H9 (cell line): ENCODE measurements around the gene ADSS1. TPM values are rescaled to one million over a fixed set of nuclear protein-coding genes. Genes with fewer than 3 reads are reported as not detected.

ENCODE experiments used
- DNase-seq: peaks from one replicate; pipeline ENCODE4 v3.0.0-alpha.2; 2017
- H2AFZ ChIP-seq: one replicate; pipeline ENCODE4 v1.6.1; 2013; ENCODE audit warnings: mild to moderate bottlenecking, low read length, control low read depth, moderate library complexity
- H2AK5ac ChIP-seq: 2 replicates; pipeline ENCODE4 v1.6.1; 2013; ENCODE audit warnings: low read length, control low read depth, mixed read lengths; ENCODE audit not compliant: insufficient read length
- H2BK120ac ChIP-seq: one replicate; pipeline ENCODE4 v1.6.1; 2013; ENCODE audit warnings: low read depth, mild to moderate bottlenecking, low read length, control low read depth, inconsistent platforms; ENCODE audit not compliant: poor library complexity, severe bottlenecking
- H2BK12ac ChIP-seq: 2 replicates; pipeline ENCODE4 v1.6.1; 2013; ENCODE audit warnings: low read length, control low read depth, mixed read lengths, low read depth; ENCODE audit not compliant: insufficient read length
- H2BK15ac ChIP-seq: 2 replicates; pipeline ENCODE4 v1.6.1; 2013; ENCODE audit warnings: low read depth, low read length, control low read depth
- H2BK20ac ChIP-seq: one replicate; pipeline ENCODE4 v1.6.1; 2013; ENCODE audit warnings: low read depth, mild to moderate bottlenecking, low read length, control low read depth, inconsistent platforms; ENCODE audit not compliant: poor library complexity, severe bottlenecking
- H2BK5ac ChIP-seq: 2 replicates; pipeline ENCODE4 v1.6.1; 2013; ENCODE audit warnings: low read length, control low read depth, mixed read lengths; ENCODE audit not compliant: insufficient read length
- H3K14ac ChIP-seq: 2 replicates; pipeline ENCODE4 v1.6.1; 2013; ENCODE audit warnings: low read length, control low read depth; ENCODE audit not compliant: insufficient read depth
- H3K18ac ChIP-seq: 2 replicates; pipeline ENCODE4 v1.6.1; 2013; ENCODE audit warnings: low read depth, mild to moderate bottlenecking, mixed read lengths, low read length, control low read depth; ENCODE audit not compliant: insufficient read length
- H3K23ac ChIP-seq: 2 replicates; pipeline ENCODE4 v1.6.1; 2013; ENCODE audit warnings: low read length, control low read depth, mixed read lengths, low read depth; ENCODE audit not compliant: insufficient read length
- H3K23me2 ChIP-seq: 2 replicates; pipeline ENCODE4 v1.6.1; 2013; ENCODE audit warnings: low read depth, mild to moderate bottlenecking, mixed read lengths, low read length, control low read depth; ENCODE audit not compliant: insufficient read length, poor library complexity, severe bottlenecking
- H3K27ac ChIP-seq: 2 replicates; pipeline ENCODE4 v1.5.1; 2013; ENCODE audit warnings: low read length, control low read depth, mixed read lengths, low read depth; ENCODE audit not compliant: insufficient read length
- H3K27me3 ChIP-seq: 2 replicates; pipeline ENCODE4 v1.6.1; 2013; ENCODE audit warnings: low read length, control low read depth, inconsistent platforms; ENCODE audit not compliant: insufficient read depth
- H3K4ac ChIP-seq: 2 replicates; pipeline ENCODE4 v1.6.1; 2013; ENCODE audit warnings: low read depth, mild to moderate bottlenecking, control low read depth, inconsistent platforms, low read length, moderate library complexity
- H3K4me1 ChIP-seq: 2 replicates; pipeline ENCODE4 v1.6.1; 2013; ENCODE audit warnings: low read length, control low read depth, inconsistent platforms; ENCODE audit not compliant: insufficient read depth
- H3K4me2 ChIP-seq: 2 replicates; pipeline ENCODE4 v1.6.1; 2013; ENCODE audit warnings: low read length, control low read depth, mixed read lengths; ENCODE audit not compliant: insufficient read length, insufficient read depth
- H3K56ac ChIP-seq: 2 replicates; pipeline ENCODE4 v1.6.1; 2013; ENCODE audit warnings: low read depth, mild to moderate bottlenecking, mixed read lengths, low read length, control low read depth; ENCODE audit not compliant: insufficient read length
- H3K79me1 ChIP-seq: 2 replicates; pipeline ENCODE4 v1.6.1; 2013; ENCODE audit warnings: low read depth, mild to moderate bottlenecking, moderate library complexity, low read length, control low read depth, inconsistent platforms; ENCODE audit not compliant: insufficient read depth, poor library complexity, severe bottlenecking
- H3K79me2 ChIP-seq: 2 replicates; pipeline ENCODE4 v1.6.1; 2013; ENCODE audit warnings: low read length, control low read depth, inconsistent platforms; ENCODE audit not compliant: insufficient read depth
- H3K9ac ChIP-seq: 2 replicates; pipeline ENCODE4 v1.6.1; 2013; ENCODE audit warnings: low read length, control low read depth, mixed read lengths; ENCODE audit not compliant: insufficient read length; ENCODE audit errors: extremely low read depth
- H3K9me3 ChIP-seq: one replicate; pipeline ENCODE4 v1.6.1; 2013; ENCODE audit warnings: low read depth, low read length, inconsistent platforms; ENCODE audit not compliant: control insufficient read depth
- H3T11ph ChIP-seq: one replicate; pipeline ENCODE4 v1.6.1; 2013; ENCODE audit warnings: mild to moderate bottlenecking, low read length, control low read depth, inconsistent platforms
- H4K20me1 ChIP-seq: one replicate; pipeline ENCODE4 v1.6.1; 2013; ENCODE audit not compliant: control insufficient read depth, insufficient read length, insufficient read depth
- H4K5ac ChIP-seq: 2 replicates; pipeline ENCODE4 v1.6.1; 2013; ENCODE audit warnings: low read depth, mild to moderate bottlenecking, mixed read lengths, low read length, control low read depth; ENCODE audit not compliant: insufficient read length
- H4K8ac ChIP-seq: replicated peaks from 2 replicates; pipeline ENCODE4 v1.6.1; 2013; ENCODE audit warnings: low read length, control low read depth, mixed read lengths, low read depth; ENCODE audit not compliant: insufficient read length
- H4K91ac ChIP-seq: 2 replicates; pipeline ENCODE4 v1.6.1; 2013; ENCODE audit warnings: low read depth, mild to moderate bottlenecking, moderate library complexity, mixed read lengths, low read length, control low read depth; ENCODE audit not compliant: insufficient read length
- H3K27ac Mint-ChIP-seq, 3 experiments: 2 replicates in 2 of 3; 3 replicates in 1 of 3; pipeline ENCODE4 v1.8.0; 2020 to 2021; ENCODE audit warnings: mixed read lengths in 3 of 3, mild to moderate bottlenecking in 1 of 3, moderate library complexity in 1 of 3
- H3K27me3 Mint-ChIP-seq: 2 replicates; pipeline ENCODE4 v1.8.0; 2021; ENCODE audit warnings: low read depth, mild to moderate bottlenecking, moderate library complexity, mixed read lengths
- H3K36me3 Mint-ChIP-seq, 3 experiments: 2 replicates in 2 of 3; 3 replicates in 1 of 3; pipeline ENCODE4 v1.8.0; 2020 to 2021; ENCODE audit warnings: low read depth in 3 of 3, mixed read lengths in 3 of 3; ENCODE audit not compliant: insufficient read depth in 1 of 3
- H3K4me1 Mint-ChIP-seq, 2 experiments: 2 replicates each; pipeline ENCODE4 v1.8.0; 2020; ENCODE audit warnings: mixed read lengths in 2 of 2
- H3K4me3 Mint-ChIP-seq, 2 experiments: 2 replicates in 1 of 2; 3 replicates in 1 of 2; pipeline ENCODE4 v1.8.0; 2020 to 2021; ENCODE audit warnings: mild to moderate bottlenecking in 2 of 2, mixed read lengths in 2 of 2, moderate library complexity in 1 of 2
- H3K9me3 Mint-ChIP-seq, 2 experiments: 2 replicates in 1 of 2; 3 replicates in 1 of 2; pipeline ENCODE4 v1.8.0; 2020; ENCODE audit warnings: mild to moderate bottlenecking in 2 of 2, mixed read lengths in 2 of 2, moderate library complexity in 1 of 2
- CTCF ChIP-seq: fragments of 200-600 bp; sonication (generic); conservative IDR thresholded peaks from 3 replicates; pipeline ENCODE4 v1.8.0; 2021; ENCODE audit warnings: antibody characterized with exemption, mild to moderate bottlenecking
- WGBS: extraction: QIAGEN DNeasy Blood & Tissue Kit; methylation state at CpG from one replicate; pipeline ENCODE4 v1.1.7; 2013; ENCODE audit warnings: missing lambda C conversion rate, low lambda C conversion rate, mixed read lengths; ENCODE audit not compliant: insufficient read length; ENCODE audit errors: extremely low coverage; 5-methylcytosine and 5-hydroxymethylcytosine counted together
- total RNA-seq: library from RNA; stranded (reverse); gene quantifications from 2 replicates; pipeline ENCODE4 v1.2.1, GENCODE V29; 2021

Gene ADSS1
- total RNA-seq, 1 experiment from 2014 or later: 8.5 TPM

GRCh38 chr14:104696671-104697316 lies 27.2 kb upstream of the ADSS1 start:
- peak overlapping the region; percentile 20; the same call in 1 of the 2 replicates for H3K14ac ChIP-seq
- peaks cover 2% of the 10 kb centered on the region; the same call in 1 of the 2 replicates for H3K79me2 ChIP-seq
- H3T11ph ChIP-seq: no peak overlapping the region
- TF ChIP-seq CTCF: no peak
- no peak overlapping the region for H2BK5ac ChIP-seq
- no peaks in the 10 kb centered on the region for H3K9me3 ChIP-seq
- H3K4me2 ChIP-seq: no peak overlapping the region
- no peaks in the 10 kb centered on the region for H3K9me3 Mint-ChIP-seq
- H4K8ac ChIP-seq: no peak overlapping the region
- peaks cover 25 to 42% of the 10 kb centered on the region in 2 experiments for H3K4me1 Mint-ChIP-seq
- H4K91ac ChIP-seq: no peak overlapping the region
- H3K36me3 Mint-ChIP-seq: peaks cover 4 to 10% (median 9%) of the 10 kb centered on the region in 3 experiments; a peak in 6 of 7 replicates
- no peak overlapping the region for H3K23ac ChIP-seq
- H4K5ac ChIP-seq: no peak overlapping the region
- no peak overlapping the region for H3K27ac ChIP-seq
- H3K9ac ChIP-seq: no peak overlapping the region
- H3K4ac ChIP-seq: no peak overlapping the region
- no peak overlapping the region for H2AFZ ChIP-seq
- H2BK15ac ChIP-seq: no peak overlapping the region
- no peak for DNase-seq
- H2BK12ac ChIP-seq: no peak overlapping the region
- no peak overlapping the region for H3K56ac ChIP-seq
- WGBS: no CpG with 5 or more reads among the region's 14 CpGs
- no peaks in the 10 kb centered on the region for H3K79me1 ChIP-seq
- no peaks in the 10 kb centered on the region for H3K27me3 Mint-ChIP-seq
- H2AK5ac ChIP-seq: no peak overlapping the region
- no peak overlapping the region for H3K18ac ChIP-seq
- H3K4me3 Mint-ChIP-seq: no peak overlapping the region
- no peak overlapping the region for H2BK20ac ChIP-seq
- H3K27me3 ChIP-seq: no peaks in the 10 kb centered on the region
- H3K4me1 ChIP-seq: peaks cover 4% of the 10 kb centered on the region; the same call in 1 of the 2 replicates
- H4K20me1 ChIP-seq: no peaks in the 10 kb centered on the region
- H3K27ac Mint-ChIP-seq: no peak overlapping the region
- H3K23me2 ChIP-seq: no peaks in the 10 kb centered on the region
- no peak overlapping the region for H2BK120ac ChIP-seq
